Mesendoderm (in vitro differentiated cells): ENCODE results near the gene UNC79.
A peak's percentile ranks its signal among the peaks of the same experiment; 100 is the strongest.

Experiments
- DNase-seq: peaks from one replicate; pipeline ENCODE4 v3.0.0; 2013
- H2AK5ac ChIP-seq: 2 replicates; pipeline ENCODE4 v1.6.1; 2013; ENCODE audit warnings: low read length, inconsistent platforms
- H2BK120ac ChIP-seq: 2 replicates; pipeline ENCODE4 v1.6.1; 2013; ENCODE audit warnings: low read depth, mild to moderate bottlenecking, low read length, moderate library complexity, mixed read lengths
- H2BK15ac ChIP-seq: replicated peaks from 2 replicates; pipeline ENCODE4 v1.6.1; 2013; ENCODE audit warnings: low read depth, mild to moderate bottlenecking, moderate library complexity
- H2BK5ac ChIP-seq: 2 replicates; pipeline ENCODE4 v1.6.1; 2013; ENCODE audit warnings: low read length, inconsistent platforms
- H3K18ac ChIP-seq: 2 replicates; pipeline ENCODE4 v1.6.1; 2013; ENCODE audit warnings: mild to moderate bottlenecking, low read length, mixed read lengths
- H3K23ac ChIP-seq: one replicate; pipeline ENCODE4 v1.6.1; 2013; ENCODE audit warnings: low read length
- H3K27ac ChIP-seq: 2 replicates; pipeline ENCODE4 v1.5.1; 2013; ENCODE audit warnings: low read depth, mild to moderate bottlenecking, inconsistent platforms, low read length, moderate library complexity
- H3K27me3 ChIP-seq: 2 replicates; pipeline ENCODE4 v1.6.1; 2013; ENCODE audit warnings: low read length, control low read depth, mild to moderate bottlenecking, inconsistent platforms; ENCODE audit not compliant: insufficient read depth, poor library complexity
- H3K36me3 ChIP-seq: 2 replicates; pipeline ENCODE4 v1.6.1; 2013; ENCODE audit warnings: low read length, inconsistent platforms; ENCODE audit not compliant: control insufficient read depth, insufficient read depth
- H3K4ac ChIP-seq: one replicate; pipeline ENCODE4 v1.6.1; 2013; ENCODE audit warnings: low read depth, mild to moderate bottlenecking, low read length, moderate library complexity
- H3K4me1 ChIP-seq: 2 replicates; pipeline ENCODE4 v1.6.1; 2013; ENCODE audit warnings: low read depth, low read length, inconsistent platforms; ENCODE audit not compliant: control insufficient read depth
- H3K4me2 ChIP-seq: 2 replicates; pipeline ENCODE4 v1.6.1; 2013; ENCODE audit warnings: low read length
- H3K4me3 ChIP-seq: 2 replicates; pipeline ENCODE4 v1.5.1; 2013; ENCODE audit warnings: mild to moderate bottlenecking, low read length
- H3K56ac ChIP-seq: one replicate; pipeline ENCODE4 v1.6.1; 2013; ENCODE audit warnings: low read length
- H3K79me1 ChIP-seq: 2 replicates; pipeline ENCODE4 v1.6.1; 2013; ENCODE audit warnings: low read length, inconsistent platforms
- H3K79me2 ChIP-seq: 2 replicates; pipeline ENCODE4 v1.6.1; 2013; ENCODE audit warnings: mild to moderate bottlenecking, low read length; ENCODE audit not compliant: control insufficient read depth, insufficient read depth
- H3K9ac ChIP-seq: 2 replicates; pipeline ENCODE4 v1.6.1; 2013; ENCODE audit warnings: low read length, inconsistent platforms
- H4K5ac ChIP-seq: one replicate; pipeline ENCODE4 v1.6.1; 2013; ENCODE audit warnings: low read length
- H4K8ac ChIP-seq: one replicate; pipeline ENCODE4 v1.6.1; 2013; ENCODE audit warnings: low read depth, mild to moderate bottlenecking, control low read depth, low read length, moderate library complexity
- WGBS: extraction: QIAGEN DNeasy Blood & Tissue Kit; methylation state at CpG from one replicate; pipeline ENCODE4 v1.1.7; 2013; ENCODE audit warnings: low lambda C conversion rate, missing lambda C conversion rate; ENCODE audit not compliant: insufficient coverage; ENCODE audit errors: extremely low coverage; 5-methylcytosine and 5-hydroxymethylcytosine counted together

The UNC79 gene

DNA sequence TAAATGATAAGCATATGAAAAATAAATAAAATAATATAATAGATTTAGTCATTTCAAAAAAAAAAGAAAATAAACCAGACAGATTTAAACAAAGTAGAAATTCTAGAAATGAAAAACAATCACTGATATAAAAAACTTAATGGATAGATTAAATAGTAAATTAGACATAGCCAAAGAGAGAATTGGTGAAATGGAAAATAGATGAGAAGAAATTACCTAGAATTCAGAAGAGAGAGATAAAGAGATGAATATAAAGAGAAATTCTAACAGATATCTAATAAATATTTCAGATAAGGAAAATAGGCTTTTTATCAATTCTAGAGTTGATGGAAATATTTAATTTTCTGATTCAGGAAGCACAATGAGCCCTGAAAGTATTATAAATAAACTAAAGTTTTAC is 234.4 kb downstream of the UNC79 start:
- H3K9ac ChIP-seq, result no peak overlapping the region
- no peak overlapping the region for H4K8ac ChIP-seq
- no peak overlapping the region for H4K5ac ChIP-seq
- no peak for DNase-seq
- no peak overlapping the region for H3K4me3 ChIP-seq
- no peak overlapping the region for H2BK120ac ChIP-seq
- no peak overlapping the region for H3K18ac ChIP-seq
- H3K27ac ChIP-seq, result no peak overlapping the region
- no peaks in the 10 kb centered on the region for H3K79me1 ChIP-seq
- no peak overlapping the region for H2BK5ac ChIP-seq
- H3K79me2 ChIP-seq, result no peaks in the 10 kb centered on the region
- no peak overlapping the region for H2AK5ac ChIP-seq
- H3K4me1 ChIP-seq, result no peaks in the 10 kb centered on the region
- H3K27me3 ChIP-seq, result no peaks in the 10 kb centered on the region
- H3K23ac ChIP-seq, result no peak overlapping the region
- H3K4me2 ChIP-seq, result no peak overlapping the region
- H3K4ac ChIP-seq, result no peak overlapping the region
- H3K56ac ChIP-seq, result no peak overlapping the region
- H3K36me3 ChIP-seq, result no peaks in the 10 kb centered on the region
- H2BK15ac ChIP-seq, result no peak overlapping the region

DNA sequence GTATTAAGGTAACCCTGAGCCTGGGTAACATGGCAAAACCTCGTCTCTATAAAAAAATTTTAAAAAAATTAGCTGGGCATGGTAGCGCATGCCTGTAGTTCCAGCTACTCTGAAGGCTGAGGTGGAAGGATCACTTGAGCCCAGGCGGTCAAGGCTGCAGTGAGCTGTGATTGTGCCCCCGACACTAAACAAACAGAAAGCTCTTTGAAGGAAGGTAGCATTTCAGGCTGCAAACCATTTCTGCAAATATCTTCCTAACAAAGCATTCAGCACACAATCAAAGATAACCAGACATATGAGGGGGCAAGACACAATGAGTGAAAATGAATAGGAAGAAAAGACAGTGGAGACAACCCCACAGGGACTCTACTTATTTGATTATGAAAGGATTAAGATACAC is 238.9 kb downstream of the UNC79 start:
- Histone ChIP-seq H3K79me2 (no peaks in the 10 kb centered on the region), H3K27me3 (no peaks in the 10 kb centered on the region), H2BK120ac (no peak overlapping the region), H3K9ac (peak overlapping the region; percentile 18), H3K79me1 (no peaks in the 10 kb centered on the region), H3K27ac (peak overlapping the region; percentile 86), H3K4ac (no peak overlapping the region), H3K4me2 (no peak overlapping the region), H3K23ac (no peak overlapping the region), H4K5ac (no peak overlapping the region), H3K56ac (no peak overlapping the region), H4K8ac (no peak overlapping the region), H2BK5ac (no peak overlapping the region), H3K4me3 (no peak overlapping the region), H2AK5ac (no peak overlapping the region), H3K4me1 (no peaks in the 10 kb centered on the region), H3K36me3 (no peaks in the 10 kb centered on the region), H2BK15ac (no peak overlapping the region), H3K18ac (no peak overlapping the region)
- DNase-seq, result peak; percentile 29
- no CpG with 5 or more reads among the region's 4 CpGs for WGBS

DNA sequence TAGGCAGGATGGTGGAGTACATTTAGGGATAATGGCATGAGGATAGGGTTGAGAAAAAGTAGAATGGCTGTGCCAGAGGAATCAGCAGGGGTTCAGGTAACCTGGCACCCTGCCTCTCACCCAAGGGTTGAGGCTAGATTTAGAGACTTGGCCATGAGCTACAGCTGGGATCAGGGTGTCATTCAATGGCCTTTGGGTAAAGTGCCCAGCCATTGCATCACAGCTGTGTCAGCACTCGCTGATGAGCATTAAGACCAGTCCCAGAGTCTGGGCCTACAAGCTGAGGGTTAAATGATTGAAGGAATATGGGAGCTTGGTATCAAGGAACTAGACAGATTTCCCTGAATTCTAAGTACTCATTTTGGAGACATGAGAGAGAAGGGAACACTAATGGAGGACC is 243.6 kb downstream of the UNC79 start:
- H2AK5ac ChIP-seq, result no peak overlapping the region
- H3K4me1 ChIP-seq, result no peaks in the 10 kb centered on the region
- H2BK120ac ChIP-seq, result no peak overlapping the region
- H3K79me1 ChIP-seq, result no peaks in the 10 kb centered on the region
- H2BK5ac ChIP-seq, result no peak overlapping the region
- no peak overlapping the region for H3K56ac ChIP-seq
- H3K23ac ChIP-seq, result no peak overlapping the region
- H4K8ac ChIP-seq, result no peak overlapping the region
- no peaks in the 10 kb centered on the region for H3K79me2 ChIP-seq
- no peak overlapping the region for H3K9ac ChIP-seq
- no peaks in the 10 kb centered on the region for H3K36me3 ChIP-seq
- no peak for DNase-seq
- H3K18ac ChIP-seq, result no peak overlapping the region
- H2BK15ac ChIP-seq, result no peak overlapping the region
- no peak overlapping the region for H3K27ac ChIP-seq
- no peak overlapping the region for H4K5ac ChIP-seq
- H3K4me2 ChIP-seq, result no peak overlapping the region
- no peak overlapping the region for H3K4me3 ChIP-seq
- H3K4ac ChIP-seq, result no peak overlapping the region
- no CpG with 5 or more reads among the region's 1 CpG for whole genome bisulfite sequencing
- no peaks in the 10 kb centered on the region for H3K27me3 ChIP-seq

DNA sequence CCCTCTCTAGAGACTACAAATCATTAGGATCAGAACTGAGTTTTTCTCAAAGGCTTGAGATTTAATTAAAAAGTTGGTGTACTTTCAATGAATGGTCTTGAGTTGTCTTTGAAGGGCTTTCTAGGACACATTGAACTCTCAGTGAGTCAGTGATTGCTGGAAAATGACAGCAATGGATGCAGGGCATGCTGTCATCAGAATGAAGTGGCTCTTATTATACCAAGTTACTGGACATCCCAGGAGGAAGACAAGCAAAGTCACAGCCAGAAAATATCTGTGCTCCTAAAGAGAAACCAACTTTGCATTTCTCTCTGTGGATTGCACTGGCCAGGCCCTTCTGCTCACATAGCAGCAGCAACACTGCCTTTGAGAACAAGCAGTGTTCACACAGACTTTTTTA is 244.9 kb downstream of the UNC79 start:
- no peak overlapping the region for H3K4ac ChIP-seq
- no peak overlapping the region for H3K23ac ChIP-seq

DNA sequence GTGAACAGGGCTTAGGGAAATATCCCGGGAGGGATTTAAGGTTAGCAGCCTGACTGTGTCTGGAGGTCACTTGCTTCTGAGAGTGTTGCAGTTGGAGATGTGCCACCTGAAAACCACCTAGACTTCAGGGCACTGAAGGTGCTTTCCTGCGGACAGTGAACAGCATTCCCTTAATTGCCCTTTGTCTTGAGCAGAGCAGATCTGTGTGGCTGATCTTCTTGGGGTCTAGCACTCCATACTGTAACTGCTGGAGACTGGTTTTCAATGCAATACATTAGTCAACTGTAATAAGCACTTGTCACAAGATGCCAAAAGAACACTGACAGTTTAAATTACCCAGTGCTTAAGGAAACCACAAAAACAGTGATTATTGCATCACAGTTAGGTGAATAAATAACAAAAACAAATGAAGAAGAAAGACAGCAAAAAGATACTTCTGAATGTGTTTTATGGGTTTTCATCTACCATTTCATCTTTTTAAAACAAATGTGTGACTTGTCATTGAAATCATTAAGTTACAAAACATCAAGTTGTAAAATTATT is 245.7 kb downstream of the UNC79 start:
- Histone ChIP-seq H2BK5ac (no peak overlapping the region), H3K36me3 (no peaks in the 10 kb centered on the region), H2AK5ac (no peak overlapping the region), H3K4me1 (no peaks in the 10 kb centered on the region), H3K4me3 (no peak overlapping the region), H3K23ac (no peak overlapping the region), H3K79me1 (no peaks in the 10 kb centered on the region), H3K79me2 (no peaks in the 10 kb centered on the region), H3K9ac (no peak overlapping the region), H2BK15ac (no peak overlapping the region), H3K56ac (no peak overlapping the region), H3K27me3 (no peaks in the 10 kb centered on the region), H2BK120ac (no peak overlapping the region), H3K4me2 (no peak overlapping the region), H3K4ac (no peak overlapping the region), H4K8ac (no peak overlapping the region), H4K5ac (no peak overlapping the region), H3K27ac (no peak overlapping the region), H3K18ac (peak overlapping the region; percentile 14)
- WGBS, result no CpG with 5 or more reads among the region's 2 CpGs
- DNase-seq, result no peak

More for the DNA sequence above, 244.9 kb downstream of the UNC79 start:
- Histone ChIP-seq H3K56ac (no peak overlapping the region), H3K27ac (no peak overlapping the region), H3K9ac (no peak overlapping the region), H3K79me1 (no peaks in the 10 kb centered on the region), H2BK5ac (no peak overlapping the region), H4K8ac (no peak overlapping the region), H3K79me2 (no peaks in the 10 kb centered on the region), H2BK120ac (no peak overlapping the region), H3K27me3 (no peaks in the 10 kb centered on the region), H3K4me3 (no peak overlapping the region), H2BK15ac (no peak overlapping the region), H3K4me1 (no peaks in the 10 kb centered on the region), H3K36me3 (no peaks in the 10 kb centered on the region), H3K18ac (no peak overlapping the region), H4K5ac (no peak overlapping the region), H3K4me2 (no peak overlapping the region), H2AK5ac (no peak overlapping the region)
- no peak for DNase-seq

DNA sequence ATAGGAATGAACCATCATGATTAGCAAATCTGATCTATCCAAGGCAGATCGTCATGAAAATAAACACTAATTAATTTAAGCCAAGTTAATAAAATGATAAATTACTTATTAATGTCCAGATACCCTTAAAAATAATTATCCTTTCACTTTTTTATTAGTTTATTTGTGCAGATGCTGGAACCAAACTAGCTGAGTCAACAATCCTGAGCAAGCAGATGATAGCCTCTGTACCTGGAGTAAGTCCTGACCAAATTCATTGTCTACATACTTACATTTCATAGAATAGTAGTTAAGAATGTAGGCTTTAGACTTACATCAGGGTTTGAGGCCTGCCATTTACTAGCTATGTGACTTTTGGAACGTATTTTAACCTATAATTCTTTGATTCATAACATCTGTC is 251.7 kb downstream of the UNC79 start:
- no peak for DNase-seq
- H3K18ac ChIP-seq, result no peak overlapping the region
- no peak overlapping the region for H3K23ac ChIP-seq

More for the DNA sequence above, 251.7 kb downstream of the UNC79 start:
- Histone ChIP-seq H3K27ac (no peak overlapping the region), H3K56ac (no peak overlapping the region), H3K27me3 (no peaks in the 10 kb centered on the region), H4K8ac (no peak overlapping the region), H3K4me2 (no peak overlapping the region), H3K4me1 (peaks cover 3% of the 10 kb centered on the region), H4K5ac (no peak overlapping the region), H3K4ac (no peak overlapping the region), H3K79me1 (no peaks in the 10 kb centered on the region), H3K79me2 (no peaks in the 10 kb centered on the region), H2BK120ac (no peak overlapping the region), H3K4me3 (no peak overlapping the region), H3K36me3 (no peaks in the 10 kb centered on the region), H3K9ac (no peak overlapping the region), H2AK5ac (no peak overlapping the region), H2BK15ac (no peak overlapping the region), H2BK5ac (no peak overlapping the region)
- WGBS, result no CpG with 5 or more reads among the region's 2 CpGs
